GM12892 (cell line): ENCODE results near the gene ASPHD2.

Experiments
- POLR2A ChIP-seq: IDR thresholded peaks from 2 replicates; pipeline ENCODE4 v1.6.1; 2011; ENCODE audit warnings: low read depth, low read length, control low read depth
- POLR2AphosphoS5 ChIP-seq: IDR thresholded peaks from 2 replicates; pipeline ENCODE4 v1.6.1; 2011; ENCODE audit warnings: low read depth, low read length, control low read depth
- TAF1 ChIP-seq: IDR thresholded peaks from 2 replicates; pipeline ENCODE4 v1.6.1; 2011; ENCODE audit warnings: low read depth, mild to moderate bottlenecking, control low read depth, low read length, borderline replicate concordance

GRCh38 chr22:26443901-26444690, 15.0 kb downstream of the ASPHD2 start:
- TF ChIP-seq POLR2A, result no peak
- no peak for TF ChIP-seq POLR2AphosphoS5
- no peak for TF ChIP-seq TAF1
